ENCODE measurements around the gene MED13L. TPM values are rescaled to one million over a fixed set of nuclear protein-coding genes. Genes with fewer than 3 reads are reported as not detected.

MED13L gene
- total and polyA plus RNA-seq, 2 donors (not counting 1 experiment from before 2014, with no cell fraction given), result 20.3 to 207 TPM

DNA sequence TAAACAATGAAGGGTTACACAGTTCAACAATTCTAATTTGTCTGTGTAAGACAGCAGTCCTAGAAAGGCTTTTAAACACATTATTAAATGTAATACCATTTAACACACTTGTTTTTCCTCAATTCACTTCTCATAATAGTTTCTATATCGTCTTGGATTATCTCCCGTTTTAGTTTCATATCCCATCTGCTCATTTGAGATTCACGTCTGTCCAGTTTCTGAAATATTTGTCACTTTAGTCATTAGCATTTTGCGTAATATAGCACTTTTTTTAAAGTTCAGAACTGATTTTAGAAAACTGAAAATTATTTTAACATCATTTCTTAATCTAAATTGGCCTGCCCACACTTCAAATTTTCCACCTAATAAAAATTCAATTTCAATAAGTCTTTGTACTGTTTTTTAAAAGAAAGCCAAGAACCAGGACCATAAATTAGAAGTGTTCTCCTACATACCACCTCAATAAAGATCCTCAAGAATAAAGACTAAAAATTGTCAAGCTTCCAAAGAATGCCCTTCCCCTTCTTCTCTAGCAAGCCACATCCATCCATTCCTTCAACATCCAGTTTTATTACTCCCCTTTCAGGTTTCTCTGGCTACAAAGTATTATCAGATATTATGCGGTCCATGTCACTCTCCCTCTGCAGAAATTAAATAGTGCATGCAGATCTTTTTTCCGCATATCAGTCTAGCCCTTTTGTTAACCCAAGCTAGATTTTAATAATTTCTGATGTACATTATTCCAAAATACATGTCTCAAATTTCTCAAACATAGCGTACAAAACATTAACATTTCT lies 11.9 kb downstream of the MED13L start:
- peaks cover 88% of the 10 kb centered on the region for H4K20me1 ChIP-seq (ENCODE audit: control insufficient read depth, insufficient read depth, low read length, poor library complexity, severe bottlenecking)
- peak overlapping the region; percentile 16 for H3K9ac ChIP-seq (ENCODE audit: low read length)
- peaks cover 50 to 73% of the 10 kb centered on the region in 2 donors for H3K4me1 ChIP-seq (ENCODE audit: control insufficient read depth in 2 of 2, insufficient read depth in 2 of 2, low read length in 2 of 2)
- no peak for TF ChIP-seq CTCF (IDR thresholded peaks at IDR 0.05)
- TF ChIP-seq EZH2 (IDR thresholded peaks at IDR 0.05; ENCODE audit: borderline replicate concordance, insufficient read depth, low read depth, low read length, poor library complexity, severe bottlenecking), result no peak
- peak overlapping the region in 1 of 2 donors; percentile 7 for H3K27ac ChIP-seq (ENCODE audit: low read length in 2 of 2)
- H3K4me3 ChIP-seq (ENCODE audit: control extremely low read depth in 1 of 5, extremely low read depth in 1 of 5, insufficient read depth in 1 of 5, low read depth in 2 of 5, low read length in 4 of 5), result no peak overlapping the region
- Mint-ChIP-seq H3K27me3 (no peaks in the 10 kb centered on the region), H3K4me3 (no peak overlapping the region), H3K4me1 (peaks cover 42% of the 10 kb centered on the region), H3K9me3 (ENCODE audit: insufficient read depth) (no peaks in the 10 kb centered on the region), H3K27ac (no peak overlapping the region)
- CTCF ChIA-PET, result interaction anchor here (0.9 kb wide), 1 partner anchor 334 kb away, joined by 3 read pairs; no protein-coding TSS in a partner anchor
- H2AFZ ChIP-seq (ENCODE audit: insufficient read depth, low read depth, low read length, poor library complexity, severe bottlenecking), result no peak overlapping the region
- no peaks in the 10 kb centered on the region for H3K27me3 ChIP-seq (replicated peaks in 1 of 4; ENCODE audit: control extremely low read depth in 1 of 4, control insufficient read depth in 3 of 4, insufficient read depth in 4 of 4, low read length in 3 of 4)
- peaks cover 0 to under 1% of the 10 kb centered on the region in 2 experiments for H3K36me3 ChIP-seq (replicated peaks in 1 of 2; ENCODE audit: control extremely low read depth in 1 of 2, control insufficient read depth in 1 of 2, extremely low read depth in 1 of 2, insufficient read depth in 2 of 2, low read length in 1 of 2)
- peak overlapping the region; percentile 34 for H3K4me2 ChIP-seq (replicated peaks; ENCODE audit: low read depth, low read length, poor library complexity, severe bottlenecking)
- intact Hi-C loops (cut with micrococcal nuclease), result no loop called here
- H3K9me3 ChIP-seq (ENCODE audit: control extremely low read depth in 1 of 3, control insufficient read depth in 2 of 3, insufficient read depth in 1 of 3, low read length in 2 of 3), result no peaks in the 10 kb centered on the region
- DNase-seq (no peak), ATAC-seq (ENCODE audit: low read depth) (no peak)
- H3K79me2 ChIP-seq (ENCODE audit: control insufficient read depth, insufficient read depth, low read length), result peaks cover 99% of the 10 kb centered on the region
- POLR2A ChIA-PET, result interaction anchor here (0.9 kb wide), 1 partner anchor 9 kb away, joined by 6 read pairs; no protein-coding TSS in a partner anchor
- 89% methylated on average over 1 of the region's 7 CpGs for WGBS (ENCODE audit: insufficient coverage)

DNA sequence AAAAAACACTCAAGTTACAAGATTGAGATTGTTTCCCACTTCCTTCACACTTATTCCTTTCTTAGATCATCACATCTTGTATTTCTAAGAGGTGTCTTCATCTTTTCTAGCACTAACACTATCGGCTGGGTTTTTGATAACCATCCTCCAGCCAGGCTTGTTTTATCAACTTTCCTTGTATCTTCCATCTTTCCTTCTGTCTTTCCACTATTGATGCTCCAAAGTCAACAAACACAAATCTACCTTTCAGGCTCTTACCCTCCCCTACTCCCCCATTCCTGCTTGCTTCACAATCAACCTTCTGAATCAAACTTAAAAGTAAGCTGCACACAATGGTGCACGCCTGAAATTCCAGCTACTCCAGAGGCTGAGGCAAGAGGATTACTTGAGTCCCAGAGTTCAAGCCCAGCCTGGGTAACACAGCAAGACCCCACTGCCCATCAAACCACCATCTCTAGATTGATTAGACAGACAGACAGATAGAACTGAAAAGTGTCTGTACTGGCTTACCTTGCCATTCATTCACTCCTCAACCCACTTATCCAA lies 12.9 kb downstream of the MED13L start:
- Mint-ChIP-seq H3K9me3 (ENCODE audit: insufficient read depth) (no peaks in the 10 kb centered on the region), H3K27ac (peak overlapping the region; percentile 7), H3K27me3 (no peaks in the 10 kb centered on the region), H3K4me3 (peak overlapping the region; percentile 7), H3K4me1 (peaks cover 41% of the 10 kb centered on the region)
- Histone ChIP-seq H4K20me1 (ENCODE audit: control insufficient read depth, insufficient read depth, low read length, poor library complexity, severe bottlenecking) (peaks cover 79% of the 10 kb centered on the region), H3K9me3 (ENCODE audit: control extremely low read depth in 1 of 3, control insufficient read depth in 2 of 3, insufficient read depth in 1 of 3, low read length in 2 of 3) (no peaks in the 10 kb centered on the region), H3K4me3 (ENCODE audit: control extremely low read depth in 1 of 5, extremely low read depth in 1 of 5, insufficient read depth in 1 of 5, low read depth in 2 of 5, low read length in 4 of 5) (no peak overlapping the region), H3K4me1 (ENCODE audit: control insufficient read depth in 2 of 2, insufficient read depth in 2 of 2, low read length in 2 of 2) (peaks cover 47 to 69% of the 10 kb centered on the region in 2 donors), H2AFZ (ENCODE audit: insufficient read depth, low read depth, low read length, poor library complexity, severe bottlenecking) (no peak overlapping the region), H3K4me2 (replicated peaks; ENCODE audit: low read depth, low read length, poor library complexity, severe bottlenecking) (peak overlapping the region; percentile 34), H3K36me3 (replicated peaks in 1 of 2; ENCODE audit: control extremely low read depth in 1 of 2, control insufficient read depth in 1 of 2, extremely low read depth in 1 of 2, insufficient read depth in 2 of 2, low read length in 1 of 2) (peaks cover 0 to 2% of the 10 kb centered on the region in 2 experiments), H3K79me2 (ENCODE audit: control insufficient read depth, insufficient read depth, low read length) (peaks cover 99% of the 10 kb centered on the region), H3K9ac (ENCODE audit: low read length) (no peak overlapping the region), H3K27ac (ENCODE audit: low read length in 2 of 2) (peak overlapping the region in 1 of 2 donors; percentile 8), H3K27me3 (replicated peaks in 1 of 4; ENCODE audit: control extremely low read depth in 1 of 4, control insufficient read depth in 3 of 4, insufficient read depth in 4 of 4, low read length in 3 of 4) (no peaks in the 10 kb centered on the region)
- ChIA-PET CTCF (interaction anchor here (1.3 kb wide), 1 partner anchor 95 kb away, joined by 3 read pairs; no protein-coding TSS in a partner anchor), POLR2A (no interaction called here)
- ATAC-seq (ENCODE audit: low read depth) (no peak), DNase-seq (no peak)
- intact Hi-C loops (cut with micrococcal nuclease), result loop anchor here (5.0 kb wide), 1 partner anchor 67 kb away; no protein-coding TSS in a partner anchor
- WGBS (ENCODE audit: insufficient coverage), result 72% methylated on average over 2 of the region's 2 CpGs
- TF ChIP-seq EZH2 (IDR thresholded peaks at IDR 0.05; ENCODE audit: borderline replicate concordance, insufficient read depth, low read depth, low read length, poor library complexity, severe bottlenecking), result no peak
- TF ChIP-seq CTCF (IDR thresholded peaks at IDR 0.05), result no peak

Measured in B cell (primary cell).